Peyer's patch (tissue), 4 donors: Measurements from ENCODE around the gene CUL4B.

Source experiments
- CTCF ChIP-seq, 6 experiments: fragments of 450-650 bp in 4 of 6; fragments of 200-600 bp in 2 of 6; sonication (generic) in 1 of 6; IDR thresholded peaks; one replicate each; pipeline ENCODE4 v1.5.1; 2017 to 2019; ENCODE audit warnings: antibody characterized with exemption in 6 of 6, mild to moderate bottlenecking in 3 of 6, moderate library complexity in 1 of 6
- POLR2A ChIP-seq, 2 donors: fragments of 450-650 bp; IDR thresholded peaks; one replicate each; pipeline ENCODE4 v1.5.1; 2017; ENCODE audit warnings: antibody characterized with exemption in 2 of 2, mild to moderate bottlenecking in 2 of 2, moderate library complexity in 2 of 2

- TF ChIP-seq CTCF (IDR thresholded peaks at IDR 0.05): no peak
- TF ChIP-seq POLR2A (IDR thresholded peaks at IDR 0.05): no peak
Observed at GRCh38 chrX:120562569-120562926, 1.8 kb upstream of the CUL4B start.
